HepG2 (cell line): ENCODE results near the gene C4orf33. TPM values are rescaled to one million over a fixed set of nuclear protein-coding genes. Genes with fewer than 3 reads are reported as not detected.

Experiments used
- ATAC-seq: fragments of 200-7000 bp; cut with Tn5 transposase; 3 replicates; pipeline ENCODE4 v1.9.1; 2020; ENCODE audit warnings: mild to moderate bottlenecking, moderate library complexity
- BruUV-seq: library from RNA; stranded (reverse); fragments of 400-500 nt; replicated peaks from 2 replicates; lab custom pipeline; 2021; lab: Mats Ljungman, UMichigan
- CTCF ChIA-PET: fragments of 300-600 bp; formaldehyde crosslinking; extraction: SDS; loops from one replicate; lab custom pipeline; 2021; ENCODE audit warnings: low total read pairs, inconsistent platforms, low intra/inter-chr PET ratio; lab: Yijun Ruan, JAX
- POLR2A ChIA-PET: fragments of 350-600 bp; sonication (Branson Sonifier 250); formaldehyde crosslinking; loops from one replicate; lab custom pipeline; 2020; ENCODE audit warnings: antibody characterized with exemption, inconsistent platforms; lab: Yijun Ruan, JAX
- DNase-seq: peaks from one replicate; pipeline ENCODE4 v3.0.0-alpha.2; 2015; ENCODE audit warnings: low spot score
- FAIRE-seq: peaks from 3 replicates; lab custom pipeline; 2011; peaks lifted over from hg19 to GRCh38; lab: Jason Lieb, UNC
- H2AFZ ChIP-seq: one replicate; pipeline ENCODE4 v1.6.1; 2011; ENCODE audit warnings: low read length, inconsistent platforms
- H3K27ac ChIP-seq: fragments of 300-600 bp; 3 replicates; pipeline ENCODE4 v1.8.0; 2011; ENCODE audit warnings: mixed run types, mild to moderate bottlenecking, mixed read lengths, low read length, inconsistent platforms; ENCODE audit not compliant: insufficient read depth; ENCODE audit errors: extremely low read length
- H3K27me3 ChIP-seq, 2 experiments: fragments of 200-600 bp in 1 of 2; 2 replicates in 1 of 2; 3 replicates in 1 of 2; pipeline versions ENCODE4 v1.6.0 to v1.8.0; 2011; ENCODE audit warnings: low read length in 2 of 2, mild to moderate bottlenecking in 2 of 2, moderate library complexity in 2 of 2, inconsistent platforms in 1 of 2; ENCODE audit not compliant: insufficient read depth in 2 of 2, control insufficient read depth in 1 of 2
- H3K36me3 ChIP-seq, 2 experiments: fragments of 200-600 bp in 1 of 2; replicated peaks in 1 of 2; 2 replicates in 1 of 2; 3 replicates in 1 of 2; pipeline versions ENCODE4 v1.5.1 to v1.8.0; 2011; ENCODE audit warnings: low read length in 2 of 2, inconsistent platforms in 1 of 2; ENCODE audit not compliant: insufficient read depth in 2 of 2, control insufficient read depth in 1 of 2
- H3K4me1 ChIP-seq: 2 replicates; pipeline ENCODE4 v1.5.1; 2012; ENCODE audit warnings: low read length, inconsistent platforms; ENCODE audit not compliant: insufficient read depth
- H3K4me2 ChIP-seq: 2 replicates; pipeline ENCODE4 v1.6.0; 2011; ENCODE audit warnings: low read depth, low read length, inconsistent platforms
- H3K4me3 ChIP-seq, 3 experiments: fragments of 200-600 bp in 1 of 3; sonication (generic), shearing (Covaris generic) in 1 of 3; replicated peaks in 1 of 3; 2 replicates each; pipeline ENCODE4 v1.5.1; 2011 to 2016; ENCODE audit warnings: low read length in 3 of 3, inconsistent platforms in 2 of 3, low read depth in 2 of 3, mild to moderate bottlenecking in 2 of 3, control low read depth in 1 of 3, mixed read lengths in 1 of 3; ENCODE audit not compliant: insufficient read depth in 1 of 3
- H3K79me2 ChIP-seq: one replicate; pipeline ENCODE4 v1.6.1; 2011; ENCODE audit warnings: low read length, inconsistent platforms; ENCODE audit not compliant: insufficient read depth
- H3K9ac ChIP-seq: 2 replicates; pipeline ENCODE4 v1.6.0; 2011; ENCODE audit warnings: mild to moderate bottlenecking, low read depth, low read length, inconsistent platforms; ENCODE audit not compliant: insufficient read depth
- H3K9me3 ChIP-seq: 2 replicates; pipeline ENCODE4 v1.5.1; 2012; ENCODE audit warnings: mild to moderate bottlenecking, low read length
- H4K20me1 ChIP-seq: 2 replicates; pipeline ENCODE4 v1.6.0; 2011; ENCODE audit warnings: inconsistent platforms, mild to moderate bottlenecking, low read length, moderate library complexity; ENCODE audit not compliant: insufficient read depth
- DMTF1 ChIP-seq: sonication (generic); formaldehyde crosslinking; IDR thresholded peaks from 2 replicates; pipeline ENCODE4 v1.4.0; 2020; ENCODE audit warnings: mild to moderate bottlenecking, missing genetic modification reagents
- HIC2 ChIP-seq: sonication (generic); formaldehyde crosslinking; IDR thresholded peaks from 2 replicates; pipeline ENCODE4 v1.9.0; 2022; ENCODE audit warnings: low read depth, missing genetic modification reagents
- MED13 ChIP-seq: sonication (generic); formaldehyde crosslinking; IDR thresholded peaks from 2 replicates; pipeline ENCODE4 v1.5.0; 2020; ENCODE audit warnings: missing genetic modification reagents
- SIX4 ChIP-seq: sonication (generic); formaldehyde crosslinking; IDR thresholded peaks from 2 replicates; pipeline ENCODE4 v1.4.0; 2020; ENCODE audit warnings: missing genetic modification reagents
- SP2 ChIP-seq: sonication (generic); formaldehyde crosslinking; IDR thresholded peaks from 2 replicates; pipeline ENCODE4 v1.5.1; 2020; ENCODE audit warnings: mild to moderate bottlenecking, missing genetic modification reagents
- SRSF1 ChIP-seq: fragments of 200-400 bp; formaldehyde crosslinking; optimal IDR thresholded peaks from 2 replicates; pipeline ENCODE3; 2017; ENCODE audit warnings: mild to moderate bottlenecking, low read depth, low read length, moderate library complexity
- TEAD2 ChIP-seq: sonication (generic); formaldehyde crosslinking; IDR thresholded peaks from 2 replicates; pipeline ENCODE4 v1.9.0; 2021; ENCODE audit warnings: missing genetic modification reagents
- TOPORS ChIP-seq: sonication (generic); formaldehyde crosslinking; IDR thresholded peaks from 2 replicates; pipeline ENCODE4 v1.8.0; 2023; ENCODE audit warnings: mild to moderate bottlenecking, missing genetic modification reagents
- ZNF280D ChIP-seq: sonication (generic); formaldehyde crosslinking; IDR thresholded peaks from 2 replicates; pipeline ENCODE4 v1.5.1; 2020; ENCODE audit warnings: mild to moderate bottlenecking, missing genetic modification reagents
- ZNF704 ChIP-seq: sonication (generic); formaldehyde crosslinking; IDR thresholded peaks from 2 replicates; pipeline ENCODE4 v1.8.1; 2023; ENCODE audit warnings: mild to moderate bottlenecking, inconsistent platforms, moderate library complexity, missing genetic modification reagents, borderline replicate concordance
- WGBS: methylation state at CpG from one replicate; pipeline ENCODE4 v1.1.6; 2017; ENCODE audit warnings: low lambda C conversion rate; 5-methylcytosine and 5-hydroxymethylcytosine counted together
- in situ Hi-C: cut with HindIII; loops from 2 replicates; pipeline ENCODE4 v1.10.0; 2017; ENCODE audit warnings: low pct_unique_long_range_greater_than_20kb; ENCODE audit not compliant: extremely low pct_ligation_motif_present
- intact Hi-C: fragments of 100-400 bp; cut with micrococcal nuclease; formaldehyde crosslinking; loops from one replicate; pipeline ENCODE4 v1.10.0; 2022; ENCODE audit not compliant: unreplicated experiment
- polyA plus RNA-seq, 8 experiments: library from polyadenylated mRNA; depleted of rRNA in 3 of 8; stranded (reverse) in 7 of 8; unstranded in 1 of 8; fragments of >200 nt; fragmentation: Illumina TruSeq in 4 of 8; extraction: Trizol in 4 of 8; gene quantifications; 2 replicates each; pipeline versions ENCODE4 v1.2.1 to v1.2.3, GENCODE V29; 2011 to 2016; ENCODE audit warnings: low read depth in 4 of 8, missing spikeins in 1 of 8, mixed read lengths in 1 of 8; ENCODE audit not compliant: insufficient read depth in 1 of 8
- total RNA-seq, 5 experiments: library from RNA; depleted of rRNA; stranded (reverse); fragments of >200 nt; fragmentation: Illumina TruSeq; extraction: Trizol; gene quantifications; 2 replicates each; pipeline ENCODE4 v1.2.3, GENCODE V29; 2016; ENCODE audit warnings: low read depth in 1 of 5

C4orf33 gene
- total and polyA plus RNA-seq, 2 of the 13 experiments (the other 11 are each of a cell fraction or from before 2014, with no cell fraction given): 2.8 to 3.3 TPM

- Histone ChIP-seq H3K4me3 (no peak overlapping the region), H3K27ac (no peak overlapping the region), H3K36me3 (no peaks in the 10 kb centered on the region), H3K4me2 (no peak overlapping the region), H3K9ac (no peak overlapping the region), H2AFZ (no peak overlapping the region), H3K4me1 (no peaks in the 10 kb centered on the region), H4K20me1 (no peaks in the 10 kb centered on the region), H3K79me2 (no peaks in the 10 kb centered on the region), H3K27me3 (no peaks in the 10 kb centered on the region; a peak in 2 of 5 replicates), H3K9me3 (no peaks in the 10 kb centered on the region)
- CTCF ChIA-PET: no interaction called here
- FAIRE-seq (no peak), ATAC-seq (no peak), DNase-seq (no peak)
- BruUV-seq: no TSS peak
- POLR2A ChIA-PET: no interaction called here
- TF ChIP-seq TEAD2 (CRISPR knock-in tag) (no peak), DMTF1 (no peak), TOPORS (no peak), HIC2 (CRISPR knock-in tag) (no peak)
- intact Hi-C loops (no loop called here), in situ Hi-C loops (no loop called here)
- 0% methylated on average over 2 of the region's 2 CpGs for WGBS
Measured at GRCh38 chr4:129129143-129129542, 33.2 kb downstream of the C4orf33 start.

GRCh38 chr4:129131343-129131742 lies 35.4 kb downstream of the C4orf33 start:
- Histone ChIP-seq H3K27me3 (no peaks in the 10 kb centered on the region; a peak in 2 of 5 replicates), H3K36me3 (no peaks in the 10 kb centered on the region), H3K9me3 (no peaks in the 10 kb centered on the region), H2AFZ (no peak overlapping the region), H3K9ac (no peak overlapping the region), H3K4me3 (no peak overlapping the region), H4K20me1 (no peaks in the 10 kb centered on the region), H3K79me2 (no peaks in the 10 kb centered on the region), H3K4me1 (no peaks in the 10 kb centered on the region), H3K4me2 (no peak overlapping the region), H3K27ac (no peak overlapping the region)
- DNase-seq (no peak), ATAC-seq (no peak), FAIRE-seq (no peak)
- WGBS: 0% methylated on average over 2 of the region's 2 CpGs
- in situ Hi-C loops: no loop called here
- no TSS peak for BruUV-seq
- CTCF ChIA-PET: no interaction called here
- intact Hi-C loops: no loop called here
- POLR2A ChIA-PET: no interaction called here
- no peak for TF ChIP-seq ZNF280D
- TF ChIP-seq MED13 (CRISPR knock-in tag): no peak
- TF ChIP-seq SP2: no peak
- TF ChIP-seq SRSF1: no peak
- no peak for TF ChIP-seq SIX4 (CRISPR knock-in tag)
- no peak for TF ChIP-seq ZNF704 (CRISPR knock-in tag)
